Activated CD4-positive, alpha-beta T cell treated with anti-CD3 and anti-CD28 coated beads for 48 hours (primary cell): ENCODE results near the gene IQCM.

ENCODE experiments used
- DNase-seq: peaks from one replicate; pipeline ENCODE4 v3.0.0-alpha.2; 2020

Gene IQCM

DNA sequence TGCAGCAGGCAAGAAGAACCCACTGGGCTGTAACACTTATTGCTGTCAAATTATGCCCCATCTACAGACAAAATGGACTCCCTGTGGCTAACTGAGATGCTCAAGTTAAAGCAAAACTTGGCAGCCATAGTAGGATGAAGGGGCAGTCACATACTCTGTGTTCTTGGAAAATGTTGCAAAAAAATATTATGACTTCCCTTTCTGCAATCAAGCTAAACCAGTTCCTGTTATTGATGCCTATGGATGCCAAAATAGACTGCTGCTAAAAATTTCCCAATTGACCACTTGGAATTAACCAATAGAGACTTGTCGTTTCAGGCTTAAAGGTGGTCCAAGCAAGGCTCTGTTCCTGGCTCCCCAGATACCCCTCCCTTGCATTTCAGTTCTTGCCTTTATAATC, 49.5 kb downstream of the IQCM start:
- DNase-seq, result no peak

DNA sequence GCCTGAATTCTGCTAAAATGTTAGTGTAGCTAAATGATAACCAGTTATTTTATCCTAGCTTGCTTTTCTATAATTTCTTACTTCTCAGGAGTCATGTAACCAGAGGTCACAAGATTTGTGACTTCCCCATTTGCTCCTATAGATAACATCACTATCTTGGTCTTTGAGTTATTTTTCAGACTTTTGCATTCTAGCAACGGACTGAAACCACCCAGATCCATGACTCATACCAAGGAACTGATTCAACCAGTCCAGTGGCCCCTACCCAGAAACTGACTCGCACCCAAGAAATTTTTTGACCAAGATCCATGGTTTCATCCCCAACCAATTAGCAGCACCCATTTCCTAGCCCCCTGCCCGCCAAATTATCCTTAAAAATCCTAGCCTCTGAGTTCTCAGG, 50.0 kb downstream of the IQCM start:
- no peak for DNase-seq

DNA sequence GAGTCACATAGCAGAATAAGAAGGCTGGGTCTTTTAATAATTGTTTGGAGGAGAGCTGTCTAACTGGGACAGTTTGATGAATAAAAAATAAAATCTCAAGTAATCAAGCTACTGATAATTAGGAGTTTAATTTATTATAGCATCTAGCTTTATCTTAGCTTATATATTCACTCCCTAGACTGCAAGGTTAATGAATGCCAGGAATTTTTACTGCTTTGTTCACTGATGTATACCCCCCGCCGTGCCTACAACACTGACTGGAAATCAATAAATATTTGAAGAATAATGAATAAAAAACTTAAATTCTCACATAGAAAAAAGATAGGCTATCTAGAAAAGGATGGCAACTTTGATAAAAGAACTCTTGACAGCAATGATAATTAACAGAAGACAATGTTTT, 59.7 kb downstream of the IQCM start:
- no peak for DNase-seq

DNA sequence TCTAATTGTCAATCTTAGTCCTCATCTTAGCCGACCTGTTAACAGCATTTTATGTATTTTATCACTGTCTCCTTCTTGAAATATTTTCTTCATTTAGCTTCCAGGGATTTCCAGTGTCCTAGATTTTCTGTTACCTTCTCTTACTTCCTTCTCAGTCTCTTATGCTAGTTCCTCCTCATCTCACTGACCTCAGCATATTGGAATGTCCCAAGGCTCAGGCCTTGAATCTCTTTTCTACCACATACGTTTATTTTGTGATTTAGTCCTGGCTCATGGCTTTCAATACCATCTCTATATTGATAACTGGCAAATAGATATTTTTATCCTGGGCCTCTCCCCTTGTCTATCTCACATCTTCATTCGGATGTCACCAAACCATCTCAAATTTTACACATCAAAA, 61.1 kb downstream of the IQCM start:
- DNase-seq, result no peak

DNA sequence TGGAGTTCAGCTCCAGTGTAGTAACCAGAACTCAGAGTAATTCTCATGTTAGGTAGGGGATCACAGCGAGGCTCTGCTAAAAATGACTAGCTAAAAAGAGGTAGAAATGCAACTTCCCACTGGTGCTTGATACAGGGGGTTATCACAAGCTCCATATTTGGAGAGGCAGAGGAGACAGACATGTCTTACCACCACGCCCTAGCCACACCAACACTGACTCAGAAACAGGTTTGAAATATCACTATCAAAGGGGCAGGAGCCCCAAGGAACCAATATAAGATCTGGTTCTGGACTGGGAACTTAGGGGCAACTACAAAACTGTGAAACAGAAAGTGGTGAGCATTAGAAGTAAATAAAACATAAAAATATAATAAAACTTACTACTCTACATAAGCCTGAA, 62.9 kb downstream of the IQCM start:
- no peak for DNase-seq

DNA sequence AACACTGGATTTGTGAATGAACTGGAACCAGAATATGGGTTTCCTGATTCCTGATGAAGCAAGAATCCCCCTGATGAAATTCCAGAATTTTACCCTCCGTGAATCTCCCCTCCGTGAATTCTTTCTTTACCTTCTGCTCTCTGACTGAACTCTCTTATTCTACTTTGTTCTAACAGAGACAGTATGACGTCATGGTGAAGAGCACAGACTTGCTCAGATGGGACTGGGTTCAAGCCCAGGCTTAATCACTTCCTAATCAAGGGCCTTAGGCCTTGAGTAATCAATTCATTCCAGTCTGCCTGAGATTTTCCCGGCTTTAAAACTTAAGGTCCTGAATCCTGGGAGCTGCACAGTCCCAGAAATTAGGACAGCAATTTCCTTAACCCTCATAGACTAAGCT, 64.5 kb downstream of the IQCM start:
- no peak for DNase-seq

DNA sequence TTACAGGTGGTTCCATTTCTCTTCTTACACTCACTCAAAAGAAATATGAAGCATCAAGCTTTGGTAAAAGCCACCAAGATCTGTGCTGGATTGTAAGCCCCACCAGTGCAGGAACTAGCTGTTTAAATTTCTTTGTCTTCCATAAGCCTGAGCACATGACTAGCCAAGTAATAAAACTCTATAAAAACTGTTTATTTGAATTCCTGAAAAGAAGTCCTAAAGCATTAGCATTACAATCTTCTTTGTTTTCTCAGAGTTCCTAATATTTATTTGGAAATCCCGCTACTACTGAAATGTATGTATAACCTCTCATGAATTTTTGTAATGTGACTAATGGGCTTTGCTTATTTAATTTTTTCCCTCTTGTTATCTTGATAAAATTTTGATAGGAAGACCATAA, 65.9 kb downstream of the IQCM start:
- no peak for DNase-seq

GRCh38 chr4:149747646-149748045, 68.0 kb downstream of the IQCM start:
- DNase-seq, result no peak

- no peak for DNase-seq
Measured at GRCh38 chr4:149746276-149746675, 69.4 kb downstream of the IQCM start.

DNA sequence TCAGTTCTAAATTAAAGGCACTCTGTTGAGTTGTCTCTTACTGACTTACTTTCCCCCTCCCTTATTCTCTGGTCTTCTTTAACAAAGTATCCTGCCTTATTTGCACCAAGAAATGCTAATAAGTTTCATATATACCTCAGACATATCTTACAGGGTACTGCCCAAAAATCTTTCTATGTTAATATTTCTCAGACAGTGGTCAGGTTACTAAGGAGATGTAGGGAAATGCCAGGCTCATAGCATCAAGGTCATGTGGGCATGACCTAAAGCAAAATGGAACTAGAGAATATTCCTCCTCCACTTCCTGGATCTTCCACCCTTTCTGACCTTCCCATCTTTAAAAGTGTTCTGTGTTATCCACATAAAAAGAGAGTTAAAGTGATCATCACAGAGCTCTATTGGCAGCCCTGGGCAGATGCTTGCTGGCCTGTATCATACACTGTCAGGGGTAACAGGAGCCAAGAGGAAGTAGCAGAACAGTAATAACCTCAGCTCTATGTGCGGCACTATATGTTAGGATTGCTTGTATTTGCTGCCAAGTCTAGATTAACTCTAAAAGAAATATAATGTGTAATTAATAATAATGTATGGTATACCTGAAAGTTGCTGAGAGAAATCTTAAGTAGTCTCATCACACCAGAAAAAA, 74.3 kb downstream of the IQCM start:
- no peak for DNase-seq

GRCh38 chr4:149738156-149738555, 77.5 kb downstream of the IQCM start:
- DNase-seq, result no peak

GRCh38 chr4:149735796-149736195, 79.8 kb downstream of the IQCM start:
- DNase-seq, result no peak

DNA sequence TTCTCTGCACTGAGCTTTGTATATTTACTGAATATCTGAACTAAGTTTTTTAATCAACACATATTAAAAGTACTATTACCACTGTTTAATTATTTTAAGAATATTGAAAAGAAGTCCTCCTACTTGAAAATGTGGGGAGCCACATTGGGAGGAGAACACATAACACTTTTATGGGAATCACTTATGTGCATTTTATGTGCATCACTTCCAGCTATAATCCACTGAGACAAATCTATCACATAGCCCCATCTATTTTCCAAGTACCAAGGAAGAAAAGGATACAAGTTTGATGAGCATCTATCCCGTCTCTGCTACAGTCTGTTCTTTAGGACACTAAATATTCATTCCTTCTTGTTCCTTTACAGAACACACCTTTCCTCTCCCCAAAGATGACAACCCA, 87.2 kb downstream of the IQCM start:
- DNase-seq, result no peak

GRCh38 chr4:149727663-149728062, 88.0 kb downstream of the IQCM start:
- no peak for DNase-seq

DNA sequence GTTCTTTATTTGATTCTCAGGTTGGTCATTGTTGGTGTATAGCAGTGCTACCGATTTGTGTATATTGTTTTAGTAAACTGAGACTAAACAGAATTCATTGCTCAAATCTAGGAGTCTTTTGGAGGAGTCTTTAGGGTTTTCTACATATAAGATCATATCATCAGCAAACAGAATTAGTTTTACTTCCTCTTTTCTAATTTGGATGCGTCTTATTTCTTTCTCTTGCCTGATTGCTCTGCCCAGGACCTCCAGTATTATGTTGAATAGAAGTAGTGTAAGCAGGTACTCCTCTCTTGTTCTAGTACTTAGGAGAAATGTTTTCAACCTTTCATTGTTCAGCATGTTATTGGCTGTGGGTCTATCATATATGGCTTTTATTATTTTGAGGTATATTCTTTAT, 92.6 kb downstream of the IQCM start:
- DNase-seq, result no peak

DNA sequence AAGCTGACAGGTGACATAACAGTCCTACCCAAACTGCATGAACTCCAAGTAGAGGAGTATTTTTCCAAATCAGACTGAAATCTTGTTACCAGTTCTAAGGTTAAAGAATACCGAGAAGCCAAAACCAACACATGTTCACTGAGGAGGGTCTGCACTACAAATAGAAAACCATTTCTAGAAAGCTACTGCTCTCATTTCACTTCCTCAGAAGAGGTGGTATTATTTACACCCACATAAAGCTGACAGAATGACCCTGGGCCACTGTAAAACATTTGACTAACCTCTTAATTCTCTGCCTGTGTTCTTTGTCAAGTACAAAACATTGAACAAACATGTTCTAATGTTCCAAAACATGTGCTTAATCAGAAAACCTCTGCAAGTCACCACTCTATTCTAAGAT, 95.8 kb downstream of the IQCM start:
- DNase-seq, result no peak

- DNase-seq, result no peak
Measured at GRCh38 chr4:149719357-149719756, 96.3 kb downstream of the IQCM start.

DNA sequence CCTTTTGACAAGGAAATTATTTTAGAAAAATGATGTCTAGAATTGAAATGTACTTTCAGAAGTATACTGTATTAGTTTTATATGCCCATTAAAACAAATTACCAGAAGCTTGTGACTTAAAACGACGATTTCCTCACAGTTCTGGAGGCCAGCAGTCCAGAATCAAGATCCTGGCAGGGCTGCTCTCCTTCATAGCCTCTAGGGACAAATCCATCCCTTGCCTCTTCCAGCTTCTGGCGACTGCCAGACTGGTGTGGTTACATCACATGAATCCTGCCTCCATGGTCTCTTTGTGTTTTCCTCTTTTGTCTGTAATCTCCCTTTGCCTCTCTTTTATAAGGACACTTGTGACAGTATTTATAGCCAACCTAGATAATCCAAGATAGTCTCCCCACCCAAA, 97.1 kb downstream of the IQCM start:
- DNase-seq, result no peak

GRCh38 chr4:149716728-149717127, 98.9 kb downstream of the IQCM start:
- no peak for DNase-seq

GRCh38 chr4:149715822-149716585, 99.6 kb downstream of the IQCM start:
- DNase-seq, result no peak

GRCh38 chr4:149713031-149713430, 102.6 kb downstream of the IQCM start:
- no peak for DNase-seq

DNA sequence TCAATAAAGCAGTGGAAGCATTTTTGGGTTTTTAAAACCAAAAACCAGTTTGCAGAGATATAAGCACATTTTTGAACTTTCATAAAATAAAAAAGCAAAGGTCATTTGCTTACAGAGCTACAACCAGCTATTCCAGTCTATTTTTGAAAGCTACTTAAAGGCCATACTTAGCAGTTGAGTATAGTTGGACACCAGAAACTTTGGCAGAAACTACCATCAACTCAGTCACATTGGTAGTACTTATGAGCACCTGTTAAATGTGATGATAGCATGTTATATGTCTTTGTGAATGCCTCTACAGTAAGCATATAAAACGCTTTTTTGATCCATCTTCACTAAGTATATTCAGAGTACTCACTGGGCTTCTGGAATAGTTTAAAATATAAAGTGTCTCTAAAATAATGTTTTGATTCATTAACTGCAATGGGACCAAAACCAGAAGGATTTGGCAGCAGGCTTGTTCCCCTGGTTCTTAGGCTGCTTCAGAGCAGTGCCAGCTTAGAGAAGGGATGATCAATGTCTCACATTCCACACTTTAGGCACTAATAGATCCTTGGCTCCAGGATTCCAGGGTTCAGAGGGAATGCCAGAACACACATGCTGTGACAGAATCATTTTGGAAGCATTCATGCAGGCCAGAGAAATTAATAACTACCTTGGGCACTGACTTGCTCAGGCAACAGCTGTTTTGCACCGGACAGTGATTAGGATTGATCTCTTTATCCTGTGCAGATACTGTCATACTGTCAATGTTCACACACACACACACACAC, 103.9 kb downstream of the IQCM start:
- no peak for DNase-seq

- DNase-seq, result no peak
Measured at GRCh38 chr4:149709640-149710039, 106.0 kb downstream of the IQCM start.

DNA sequence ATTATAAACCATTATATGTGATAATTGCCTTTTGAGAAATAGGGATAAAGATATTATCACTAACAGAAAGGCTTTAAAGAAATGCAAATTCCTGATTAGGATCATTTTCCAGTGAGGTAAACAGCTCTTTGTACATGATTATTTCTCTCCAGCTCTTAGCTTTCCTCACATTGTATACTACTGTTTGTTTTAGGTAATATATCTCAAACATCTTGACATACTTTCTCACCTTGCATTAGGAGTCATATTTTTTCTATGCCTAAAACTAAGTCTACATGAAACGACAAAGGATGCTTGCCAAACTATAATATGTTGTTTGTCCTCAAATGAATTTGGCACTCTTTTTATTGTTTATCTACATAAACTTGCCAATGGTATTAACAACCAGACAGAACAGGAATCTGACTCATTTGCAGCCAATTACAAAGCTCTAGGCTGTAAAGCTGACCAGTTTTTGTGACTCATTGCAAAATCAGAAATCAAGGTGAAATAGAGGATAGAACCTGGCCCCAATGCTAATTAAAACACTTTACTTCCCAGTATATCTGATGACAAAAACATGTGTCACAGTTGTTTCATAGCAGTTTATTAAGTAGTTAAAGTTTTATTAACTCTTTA, 107.0 kb downstream of the IQCM start:
- DNase-seq, result no peak
